ENCODE data around the gene TLK1. TPM values are rescaled to one million over a fixed set of nuclear protein-coding genes. Genes with fewer than 3 reads are reported as not detected.

Gene TLK1
- total and polyA plus RNA-seq, 2 donors (not counting 3 experiments of a cell fraction or from before 2014, with no cell fraction given), result 5.8 to 62.7 TPM

DNA sequence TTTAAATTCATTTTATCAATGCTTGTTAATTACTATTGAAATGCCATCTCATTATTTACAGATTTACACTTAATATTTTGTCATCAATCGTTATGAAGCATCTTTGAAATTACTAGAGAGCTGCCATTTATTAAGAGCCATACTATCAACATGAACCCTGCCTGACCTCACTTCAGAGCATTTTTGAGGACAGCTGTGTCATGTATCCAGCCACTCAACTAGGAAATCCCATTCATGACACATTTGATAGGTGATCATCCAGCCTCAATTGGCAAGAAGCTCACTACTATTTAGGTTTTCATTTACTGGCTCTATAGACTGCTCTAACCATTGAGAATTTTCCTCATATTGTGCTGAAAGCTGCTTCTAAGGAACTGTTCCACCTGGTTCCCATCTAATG, 40.6 kb upstream of the TLK1 start:
- Histone ChIP-seq H3K4me1 (ENCODE audit: control insufficient read depth, extremely low read depth, insufficient read depth, low read length) (no peaks in the 10 kb centered on the region), H3K9me3 (replicated peaks; ENCODE audit: control insufficient read depth, insufficient read depth, low read length) (no peaks in the 10 kb centered on the region), H4K20me1 (replicated peaks; ENCODE audit: control insufficient read depth, extremely low read depth, insufficient read depth, low read length) (no peaks in the 10 kb centered on the region), H3K9me1 (replicated peaks; ENCODE audit: control insufficient read depth, extremely low read depth, insufficient read depth, low read length) (no peaks in the 10 kb centered on the region), H3K9ac (replicated peaks; ENCODE audit: extremely low read depth, insufficient read depth, low read length) (no peak overlapping the region), H3K79me2 (ENCODE audit: control insufficient read depth, insufficient read depth, low read length) (no peaks in the 10 kb centered on the region), H3K36me3 (ENCODE audit: control insufficient read depth in 2 of 2, extremely low read depth in 1 of 2, insufficient read depth in 2 of 2, low read length in 2 of 2) (no peaks in the 10 kb centered on the region), H3K4me3 (replicated peaks in 1 of 3; ENCODE audit: insufficient read depth in 1 of 3, low read depth in 1 of 3, low read length in 3 of 3) (no peak overlapping the region), H3K27ac (ENCODE audit: insufficient read depth, low read depth, low read length) (no peak overlapping the region), H2AFZ (ENCODE audit: low read depth, low read length) (no peak overlapping the region), H3K4me2 (ENCODE audit: insufficient read depth, low read length) (no peak overlapping the region), H3K27me3 (ENCODE audit: control insufficient read depth in 2 of 2, insufficient read depth in 2 of 2, low read length in 2 of 2) (no peaks in the 10 kb centered on the region)
- dilution Hi-C loops (cut with MboI; ENCODE audit: extremely low pct_ligation_motif_present, low sequenced_read_pairs), result no loop called here
- DNase-seq (ENCODE audit: low read depth, low spot score) (no peak), FAIRE-seq (no peak)
- ChIA-PET POLR2A (no interaction called here), CTCF (no interaction called here)
- intact Hi-C loops (cut with micrococcal nuclease), result no loop called here
- no TSS peak for BruUV-seq (replicated peaks)
- TF ChIP-seq EZH2 (IDR thresholded peaks at IDR 0.05; ENCODE audit: borderline replicate concordance, low read depth, low read length, severe bottlenecking), result no peak
- TF ChIP-seq GATA2 (IDR thresholded peaks at IDR 0.05; ENCODE audit: insufficient read depth, insufficient read length, low read depth, low read length), result no peak
- no peak for TF ChIP-seq JUN (IDR thresholded peaks at IDR 0.05; ENCODE audit: borderline replicate concordance, insufficient read depth, insufficient read length, low read depth)
- TF ChIP-seq POLR2A (IDR thresholded peaks at IDR 0.05; ENCODE audit: low read depth, low read length), result no peak
- no peak for TF ChIP-seq POLR2AphosphoS5 (IDR thresholded peaks at IDR 0.05; ENCODE audit: insufficient read depth, low read depth, low read length)
- TF ChIP-seq MYC (IDR thresholded peaks at IDR 0.05; ENCODE audit: low read depth, low read length), result no peak
- TF ChIP-seq FOS (IDR thresholded peaks at IDR 0.05; ENCODE audit: borderline replicate concordance, insufficient read depth, low read length), result no peak
- TF ChIP-seq MAX (IDR thresholded peaks at IDR 0.05; ENCODE audit: insufficient read depth, insufficient read length), result no peak
- TF ChIP-seq, protein P1, sequence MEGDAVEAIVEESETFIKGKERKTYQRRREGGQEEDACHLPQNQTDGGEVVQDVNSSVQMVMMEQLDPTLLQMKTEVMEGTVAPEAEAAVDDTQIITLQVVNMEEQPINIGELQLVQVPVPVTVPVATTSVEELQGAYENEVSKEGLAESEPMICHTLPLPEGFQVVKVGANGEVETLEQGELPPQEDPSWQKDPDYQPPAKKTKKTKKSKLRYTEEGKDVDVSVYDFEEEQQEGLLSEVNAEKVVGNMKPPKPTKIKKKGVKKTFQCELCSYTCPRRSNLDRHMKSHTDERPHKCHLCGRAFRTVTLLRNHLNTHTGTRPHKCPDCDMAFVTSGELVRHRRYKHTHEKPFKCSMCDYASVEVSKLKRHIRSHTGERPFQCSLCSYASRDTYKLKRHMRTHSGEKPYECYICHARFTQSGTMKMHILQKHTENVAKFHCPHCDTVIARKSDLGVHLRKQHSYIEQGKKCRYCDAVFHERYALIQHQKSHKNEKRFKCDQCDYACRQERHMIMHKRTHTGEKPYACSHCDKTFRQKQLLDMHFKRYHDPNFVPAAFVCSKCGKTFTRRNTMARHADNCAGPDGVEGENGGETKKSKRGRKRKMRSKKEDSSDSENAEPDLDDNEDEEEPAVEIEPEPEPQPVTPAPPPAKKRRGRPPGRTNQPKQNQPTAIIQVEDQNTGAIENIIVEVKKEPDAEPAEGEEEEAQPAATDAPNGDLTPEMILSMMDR (IDR thresholded peaks at IDR 0.05; ENCODE audit: extremely low read depth in 1 of 2, insufficient read depth in 1 of 2, low read depth in 1 of 2, low read length in 2 of 2), result no peak

Measured in endothelial cell of umbilical vein (primary cell).